GM06990 (cell line): ENCODE data around the gene PRPF18.

ENCODE experiments used
- DNase-seq: peaks from one replicate; pipeline ENCODE4 v3.0.0-alpha.2; 2011; ENCODE audit not compliant: insufficient read length; ENCODE audit errors: extremely low read depth
- H3K27me3 ChIP-seq: replicated peaks from 2 replicates; pipeline ENCODE4 v1.6.0; 2011; ENCODE audit warnings: low read length; ENCODE audit not compliant: control insufficient read depth, insufficient read depth
- H3K36me3 ChIP-seq: 2 replicates; pipeline ENCODE4 v1.5.1; 2011; ENCODE audit warnings: low read length; ENCODE audit not compliant: control insufficient read depth, insufficient read depth
- H3K4me3 ChIP-seq: replicated peaks from 2 replicates; pipeline ENCODE4 v1.5.1; 2011; ENCODE audit warnings: low read depth, mild to moderate bottlenecking, control low read depth, low read length
- CTCF ChIP-seq: IDR thresholded peaks from 2 replicates; pipeline ENCODE4 v1.5.1; 2011; ENCODE audit warnings: low read length, control low read depth, mild to moderate bottlenecking, inconsistent platforms; ENCODE audit not compliant: insufficient read depth, poor library complexity, severe bottlenecking

PRPF18 gene

DNA sequence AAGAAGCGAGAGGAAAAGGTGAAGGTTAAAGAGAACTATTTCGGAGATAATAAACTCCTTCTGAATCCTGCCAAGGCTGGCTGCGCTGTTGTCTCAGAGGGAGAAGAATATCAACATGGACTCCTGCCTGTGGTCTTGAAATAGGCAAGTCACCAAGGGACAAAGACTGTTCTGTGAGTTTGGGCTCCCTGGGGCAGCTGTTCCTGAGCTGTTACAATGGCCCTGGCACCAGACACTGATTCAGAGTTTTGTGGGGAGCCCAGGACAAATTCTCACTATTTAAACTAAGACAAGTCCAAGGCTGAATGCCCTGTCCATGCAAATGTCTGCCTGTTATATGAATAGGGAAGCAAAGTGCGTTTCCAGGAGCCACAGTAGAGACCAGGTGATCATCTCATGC, 81.4 kb downstream of the PRPF18 start:
- TF ChIP-seq CTCF = no peak
- Histone ChIP-seq H3K27me3 (no peaks in the 10 kb centered on the region), H3K4me3 (no peak overlapping the region), H3K36me3 (peaks cover 32% of the 10 kb centered on the region)
- no peak for DNase-seq

- H3K36me3 ChIP-seq = peaks cover 34% of the 10 kb centered on the region
- no peak for TF ChIP-seq CTCF
- no peak for DNase-seq
- H3K27me3 ChIP-seq = no peaks in the 10 kb centered on the region
- H3K4me3 ChIP-seq = no peak overlapping the region
Observed at GRCh38 chr10:13669182-13669855, 82.6 kb downstream of the PRPF18 start.

DNA sequence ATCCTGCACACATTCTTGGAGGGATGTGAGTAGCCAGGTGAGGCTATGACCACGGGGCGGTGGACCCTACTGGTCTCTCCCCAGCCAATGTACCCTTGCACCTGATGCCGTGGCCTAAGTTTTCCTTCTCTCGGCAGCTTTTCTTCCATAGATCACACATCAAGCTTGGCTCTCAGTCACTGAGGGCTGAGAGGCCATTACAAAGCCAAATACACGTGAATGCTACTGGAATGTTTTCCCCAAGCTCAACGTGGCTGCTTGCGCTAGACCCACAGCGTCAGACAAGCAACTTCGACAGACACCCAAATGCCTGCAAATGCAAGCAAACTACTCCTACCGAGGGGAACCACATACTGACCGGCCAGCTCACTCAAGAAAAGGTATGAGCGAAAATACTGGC, 83.1 kb downstream of the PRPF18 start:
- no peak for TF ChIP-seq CTCF
- H3K36me3 ChIP-seq = peaks cover 37% of the 10 kb centered on the region

DNA sequence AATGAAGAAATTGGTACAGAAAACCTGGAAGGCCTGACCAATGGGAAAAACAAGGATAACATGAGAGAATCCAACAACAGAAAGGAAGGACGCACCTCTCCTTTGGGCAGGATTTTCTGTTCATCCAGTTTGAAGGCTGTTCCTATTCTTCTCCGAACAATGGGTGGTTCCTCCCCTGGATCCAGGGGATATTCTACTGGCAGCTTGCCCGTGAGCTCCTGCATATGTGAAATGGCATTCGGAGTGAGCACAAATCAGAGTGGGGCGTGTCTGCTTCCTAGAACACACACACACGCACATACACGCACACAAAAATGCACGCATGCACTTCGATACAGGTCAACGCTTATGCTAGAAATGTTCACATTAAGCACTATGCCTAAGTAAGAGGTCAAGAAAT, 83.5 kb downstream of the PRPF18 start:
- Histone ChIP-seq H3K27me3 (no peaks in the 10 kb centered on the region), H3K4me3 (no peak overlapping the region), H3K36me3 (peaks cover 38% of the 10 kb centered on the region)
- TF ChIP-seq CTCF = no peak
- no peak for DNase-seq

More for the DNA sequence above, 83.1 kb downstream of the PRPF18 start:
- DNase-seq = no peak
- Histone ChIP-seq H3K4me3 (no peak overlapping the region), H3K27me3 (no peaks in the 10 kb centered on the region)

DNA sequence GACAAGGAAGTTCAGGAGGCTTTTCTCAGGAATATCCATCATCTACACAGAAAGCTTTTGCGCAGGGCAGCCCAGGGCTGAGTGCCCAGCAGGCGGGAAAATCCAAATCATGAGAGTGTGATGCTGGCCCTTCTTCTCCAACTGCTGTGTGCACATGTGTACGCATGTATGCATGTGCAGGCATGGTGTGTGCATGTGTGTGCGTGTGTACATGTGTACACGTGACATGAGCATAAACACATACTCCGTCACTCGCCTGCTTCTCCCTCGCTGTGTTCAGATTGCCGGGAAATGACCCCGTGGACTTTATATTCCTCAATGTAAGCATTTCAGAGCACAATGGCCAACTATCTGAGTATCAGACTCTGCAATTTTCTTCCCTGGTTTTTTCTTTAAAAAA, 85.1 kb downstream of the PRPF18 start:
- peaks cover 25% of the 10 kb centered on the region for H3K36me3 ChIP-seq

More for the DNA sequence above, 85.1 kb downstream of the PRPF18 start:
- no peak for DNase-seq
- Histone ChIP-seq H3K4me3 (no peak overlapping the region), H3K27me3 (no peaks in the 10 kb centered on the region)
- TF ChIP-seq CTCF = no peak
